Retinal pigment epithelial cell (primary cell): ENCODE results near the gene CYB5RL.

Source experiments
- DNase-seq: peaks from one replicate; pipeline ENCODE4 v3.0.0-alpha.2; 2010; ENCODE audit warnings: low read depth
- H3K4me3 ChIP-seq: 2 replicates; pipeline ENCODE4 v1.5.1; 2011; ENCODE audit warnings: mild to moderate bottlenecking, low read length, control low read depth, moderate library complexity
- TF ChIP-seq, protein P1 (sequence below): conservative IDR thresholded peaks from 2 replicates; pipeline ENCODE4 v1.5.1; 2011; ENCODE audit warnings: low read depth, low read length, control low read depth, inconsistent platforms

Gene CYB5RL

DNA sequence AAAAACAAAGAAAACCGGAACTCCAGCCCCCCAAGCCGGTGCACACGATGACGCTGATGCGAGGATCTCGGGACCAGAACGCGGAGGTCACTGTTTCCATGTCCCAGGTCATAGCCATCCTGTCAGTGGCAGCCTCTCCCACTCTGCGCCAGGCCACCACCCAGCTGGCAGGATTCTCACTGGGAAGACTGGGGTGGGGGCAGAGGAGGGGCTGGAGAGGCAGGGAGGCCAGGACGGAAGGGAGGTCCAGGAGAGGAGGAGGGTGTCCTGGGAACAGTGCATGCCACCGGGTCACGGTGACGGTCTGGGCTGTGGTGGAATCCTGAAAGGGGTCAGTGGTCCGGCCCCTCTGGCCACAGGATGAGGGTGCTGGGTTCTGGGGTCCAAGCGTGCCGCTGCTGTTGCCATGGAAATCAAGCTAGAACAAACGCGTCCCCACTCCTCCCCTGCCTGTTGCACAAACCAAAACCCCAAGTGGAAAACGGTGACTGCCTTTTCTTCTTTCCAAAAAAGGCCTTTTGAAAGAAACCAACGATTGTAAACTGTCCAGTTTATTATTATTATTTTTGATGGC is 26.2 kb upstream of the CYB5RL start:
- H3K4me3 ChIP-seq, result no peak overlapping the region
- TF ChIP-seq, protein P1, sequence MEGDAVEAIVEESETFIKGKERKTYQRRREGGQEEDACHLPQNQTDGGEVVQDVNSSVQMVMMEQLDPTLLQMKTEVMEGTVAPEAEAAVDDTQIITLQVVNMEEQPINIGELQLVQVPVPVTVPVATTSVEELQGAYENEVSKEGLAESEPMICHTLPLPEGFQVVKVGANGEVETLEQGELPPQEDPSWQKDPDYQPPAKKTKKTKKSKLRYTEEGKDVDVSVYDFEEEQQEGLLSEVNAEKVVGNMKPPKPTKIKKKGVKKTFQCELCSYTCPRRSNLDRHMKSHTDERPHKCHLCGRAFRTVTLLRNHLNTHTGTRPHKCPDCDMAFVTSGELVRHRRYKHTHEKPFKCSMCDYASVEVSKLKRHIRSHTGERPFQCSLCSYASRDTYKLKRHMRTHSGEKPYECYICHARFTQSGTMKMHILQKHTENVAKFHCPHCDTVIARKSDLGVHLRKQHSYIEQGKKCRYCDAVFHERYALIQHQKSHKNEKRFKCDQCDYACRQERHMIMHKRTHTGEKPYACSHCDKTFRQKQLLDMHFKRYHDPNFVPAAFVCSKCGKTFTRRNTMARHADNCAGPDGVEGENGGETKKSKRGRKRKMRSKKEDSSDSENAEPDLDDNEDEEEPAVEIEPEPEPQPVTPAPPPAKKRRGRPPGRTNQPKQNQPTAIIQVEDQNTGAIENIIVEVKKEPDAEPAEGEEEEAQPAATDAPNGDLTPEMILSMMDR, result no peak
- no peak for DNase-seq

- DNase-seq, result no peak
- H3K4me3 ChIP-seq, result no peak overlapping the region
Measured at GRCh38 chr1:54225378-54225777, 25.5 kb upstream of the CYB5RL start.

GRCh38 chr1:54224233-54224632 is 24.4 kb upstream of the CYB5RL start:
- DNase-seq, result no peak
- TF ChIP-seq, protein P1, result no peak
- H3K4me3 ChIP-seq, result no peak overlapping the region

More at GRCh38 chr1:54225378-54225777, 25.5 kb upstream of the CYB5RL start:
- TF ChIP-seq, protein P1, result no peak

DNA sequence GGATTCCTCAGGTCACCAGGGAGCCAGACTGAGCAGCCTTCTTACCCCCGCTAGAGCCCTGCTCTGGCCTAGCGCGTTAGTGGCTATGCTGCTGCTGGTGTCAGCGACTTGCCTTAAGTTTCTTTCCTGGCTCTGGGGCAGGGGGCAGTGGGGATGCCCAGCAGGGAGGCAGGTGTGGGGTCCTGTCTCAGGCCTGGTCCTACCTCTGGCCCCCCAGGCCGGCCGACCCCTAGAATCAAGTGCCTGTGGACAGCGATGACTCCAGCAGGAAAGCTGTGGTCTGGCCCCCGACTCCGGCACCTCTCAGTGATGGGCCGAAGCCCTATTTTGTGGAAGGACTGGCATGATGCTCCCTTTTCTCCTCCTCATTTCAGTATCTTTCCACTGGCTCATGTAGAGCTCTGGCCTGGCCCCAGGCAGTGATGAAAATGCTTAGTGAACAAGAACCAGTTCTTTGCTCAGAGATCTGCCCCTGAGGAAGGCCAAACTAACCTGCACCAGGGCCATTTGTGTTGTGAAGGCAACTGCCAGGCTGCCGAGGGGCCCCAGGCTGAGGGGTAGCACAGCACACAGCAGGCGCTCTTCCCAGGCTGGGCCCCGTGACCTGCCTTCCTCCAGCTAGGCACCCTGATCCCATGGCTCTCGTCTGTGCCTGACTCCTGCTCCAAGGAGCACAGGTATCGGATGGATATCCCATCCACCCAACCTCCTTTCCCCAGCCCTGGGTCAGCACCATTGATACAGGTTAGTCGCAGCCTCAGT is 23.8 kb upstream of the CYB5RL start:
- TF ChIP-seq, protein P1, result no peak
- no peak overlapping the region for H3K4me3 ChIP-seq

GRCh38 chr1:54222711-54223110 is 22.9 kb upstream of the CYB5RL start:
- DNase-seq, result no peak
- H3K4me3 ChIP-seq, result no peak overlapping the region
- TF ChIP-seq, protein P1, result no peak

More for the DNA sequence above, 23.8 kb upstream of the CYB5RL start:
- no peak for DNase-seq

DNA sequence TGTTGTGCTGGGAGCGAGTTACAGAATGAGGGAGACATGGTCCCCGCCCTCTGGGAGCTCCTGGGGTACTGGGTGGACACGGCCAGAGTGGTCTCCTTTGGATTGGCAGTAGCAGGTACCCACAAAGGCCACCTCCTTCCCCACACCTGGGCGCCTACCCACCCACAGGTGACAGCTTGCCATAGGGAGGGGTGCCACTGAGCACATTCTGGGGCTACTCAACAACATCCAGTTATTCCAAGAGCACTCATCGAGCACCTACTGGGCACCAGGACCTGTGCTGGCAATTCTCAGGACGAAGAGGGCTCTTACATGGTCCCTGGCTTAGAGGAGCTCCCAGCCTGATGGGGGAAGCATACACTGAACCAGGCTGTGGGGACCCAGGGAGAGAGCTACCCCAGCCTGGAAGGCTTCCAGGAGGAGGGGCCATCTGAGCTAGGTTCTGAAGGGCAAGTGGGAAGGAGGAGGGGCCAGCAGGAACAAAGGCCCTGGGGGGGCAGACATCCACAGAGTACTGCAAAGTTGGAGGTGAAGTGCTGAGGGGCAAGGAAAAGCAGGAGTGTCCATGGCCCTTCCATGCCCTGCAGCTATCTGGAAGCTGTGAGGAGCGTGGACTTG is 22.1 kb upstream of the CYB5RL start:
- TF ChIP-seq, protein P1, result no peak
- no peak for DNase-seq
- no peak overlapping the region for H3K4me3 ChIP-seq
